Activated T-cell treated with anti-CD3 and anti-CD28 coated beads for 48 hours (primary cell): ENCODE measurements around the gene PDE7B.
"Not testable (repeated sequence)": the region's sequence is repeated elsewhere in the genome, so short reads cannot be mapped to it uniquely, and the experiment has no call there.

Experiments used
- DNase-seq: peaks from one replicate; pipeline ENCODE4 v3.0.0-alpha.2; 2020; ENCODE audit warnings: low read depth

PDE7B gene

DNA sequence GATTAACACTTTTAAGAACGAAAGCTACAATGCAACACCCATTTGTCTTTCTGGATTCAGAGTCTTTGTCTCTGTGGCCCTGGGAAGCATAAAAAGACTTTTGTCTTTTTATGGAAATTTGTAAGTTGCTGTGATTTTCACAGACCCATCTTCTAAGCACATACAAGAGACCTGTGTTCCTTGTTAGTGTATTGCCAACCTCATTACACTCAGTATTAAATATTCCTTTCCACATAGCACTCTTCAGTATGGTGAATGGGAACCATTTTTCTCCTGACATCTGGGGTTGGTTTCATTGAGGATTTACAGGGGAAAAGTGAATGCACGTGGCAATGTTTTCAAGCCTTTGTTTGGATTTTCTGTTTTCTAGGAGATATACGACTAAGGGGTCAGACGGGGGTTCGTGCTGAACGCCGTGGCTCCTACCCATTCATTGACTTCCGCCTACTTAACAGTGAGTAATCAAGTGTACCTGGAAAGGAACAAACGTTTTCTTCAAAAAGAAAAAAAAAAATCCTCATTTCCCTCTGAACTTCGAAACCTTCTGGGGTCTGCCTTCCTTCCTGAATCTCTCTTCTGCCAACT is 257.0 kb downstream of the PDE7B start:
- no peak for DNase-seq

DNA sequence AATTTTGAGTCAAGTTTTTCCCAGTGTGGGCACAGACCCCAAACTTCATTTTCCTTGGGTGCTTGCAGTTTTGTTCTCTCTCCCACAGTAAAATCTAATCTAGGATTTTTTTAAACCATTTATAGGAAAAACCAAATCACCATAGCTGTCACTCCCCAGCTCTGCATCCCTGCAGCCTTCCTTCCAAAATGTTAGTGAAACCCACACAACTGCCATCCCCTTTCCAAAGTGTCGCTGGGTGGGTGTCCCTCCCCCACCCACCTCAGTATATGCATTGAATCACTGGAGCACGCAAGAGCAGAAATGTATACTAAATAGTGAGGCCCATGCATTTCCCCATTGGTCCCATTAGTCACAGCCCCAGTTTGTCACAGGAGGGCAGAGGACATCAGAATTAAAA is 260.3 kb downstream of the PDE7B start:
- no peak for DNase-seq

DNA sequence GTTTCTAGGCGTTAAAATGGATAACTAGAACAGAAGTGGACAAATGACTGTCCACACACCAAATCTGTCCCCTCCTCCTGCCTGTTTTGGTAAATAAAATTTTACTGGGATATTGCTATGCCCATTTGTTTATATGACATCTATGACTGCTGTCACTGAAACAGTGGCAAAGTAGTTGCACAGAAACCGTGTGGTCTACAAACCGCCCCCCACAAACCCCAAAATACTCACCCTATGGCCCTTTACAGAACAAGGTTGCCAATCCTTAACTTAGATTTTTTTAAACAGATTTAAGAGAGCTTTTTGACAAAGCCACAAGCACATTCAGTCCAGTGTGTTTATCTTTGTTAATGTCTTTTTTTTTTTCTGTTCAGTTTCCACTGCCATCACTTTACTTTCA is 260.8 kb downstream of the PDE7B start:
- no peak for DNase-seq

DNA sequence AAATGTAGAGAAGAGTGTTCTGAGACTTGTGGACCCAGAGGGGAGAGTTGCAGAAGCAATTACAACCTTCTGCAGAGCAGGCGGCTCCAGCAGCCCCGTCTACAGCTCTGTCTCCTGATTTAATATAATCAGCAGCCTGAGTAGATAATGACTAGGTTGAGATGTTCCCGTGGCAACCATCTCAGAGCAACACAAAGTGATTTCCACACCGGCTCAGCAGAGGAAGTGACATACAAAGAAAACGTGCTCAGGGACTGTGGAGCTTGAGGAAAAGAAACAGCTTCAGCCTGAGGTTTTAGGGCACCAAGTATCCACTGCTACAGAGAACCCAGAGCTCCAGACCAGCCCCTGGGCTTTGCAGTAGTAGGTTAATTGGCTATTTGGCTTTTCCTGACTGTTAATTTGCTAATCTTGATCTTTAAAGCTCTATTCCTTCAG is 262.3 kb downstream of the PDE7B start:
- DNase-seq, result no peak

DNA sequence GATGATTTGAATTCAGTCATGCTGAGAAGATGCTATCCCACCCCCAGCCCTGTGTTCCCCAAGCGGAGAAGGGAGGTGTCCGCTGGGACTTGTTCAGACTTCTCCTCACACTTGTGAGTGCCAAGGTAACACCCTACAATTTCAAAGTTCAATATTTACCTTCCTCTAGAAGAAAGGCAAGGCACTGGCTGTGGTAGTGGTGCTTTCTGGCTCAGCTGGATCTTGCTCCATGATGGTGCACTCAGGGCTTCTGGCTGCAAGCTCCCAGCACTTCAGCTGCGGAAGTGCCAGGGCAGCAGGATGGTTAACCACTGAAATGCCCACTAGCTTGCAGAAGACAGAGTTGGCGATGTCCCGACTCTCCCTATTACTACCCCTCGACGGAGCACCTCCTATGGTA is 263.2 kb downstream of the PDE7B start:
- no peak for DNase-seq

DNA sequence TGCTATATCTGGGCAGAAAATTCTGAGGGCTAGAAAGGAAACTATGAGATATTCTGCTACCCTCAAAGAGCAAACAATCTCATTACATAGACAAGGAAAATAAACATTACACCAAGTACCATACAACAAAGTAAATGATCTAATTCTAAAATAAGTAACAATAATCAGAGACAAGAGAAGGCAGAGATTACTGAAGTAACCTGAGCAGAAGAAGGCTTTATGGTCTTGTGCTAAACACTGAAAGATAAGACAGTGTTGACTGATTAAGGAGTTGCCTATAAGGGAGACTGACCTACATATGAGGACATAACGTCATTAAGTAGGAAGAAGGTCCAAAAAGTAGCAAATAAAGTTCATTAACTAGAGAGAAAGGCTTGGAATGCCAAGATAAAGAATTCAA is 264.4 kb downstream of the PDE7B start:
- DNase-seq, result no peak

DNA sequence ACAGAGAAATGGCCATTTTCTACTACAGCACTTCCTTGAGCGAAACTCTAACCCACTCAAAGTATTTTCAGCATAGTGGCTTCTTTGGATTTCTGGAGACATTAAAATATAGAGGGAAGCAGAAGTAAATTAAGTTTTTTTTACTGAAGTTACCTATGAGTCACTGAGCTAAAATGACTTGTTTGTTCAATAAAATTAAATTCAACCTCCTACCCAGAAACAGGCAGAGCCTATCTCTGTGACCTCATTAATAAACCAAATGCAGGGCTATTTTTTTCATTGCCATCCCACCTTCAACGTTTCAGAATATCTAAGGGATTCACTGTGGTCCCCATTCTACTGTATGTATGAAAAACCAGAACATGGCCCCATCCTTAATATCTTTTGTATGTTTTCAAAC is 265.6 kb downstream of the PDE7B start:
- DNase-seq, result no peak

DNA sequence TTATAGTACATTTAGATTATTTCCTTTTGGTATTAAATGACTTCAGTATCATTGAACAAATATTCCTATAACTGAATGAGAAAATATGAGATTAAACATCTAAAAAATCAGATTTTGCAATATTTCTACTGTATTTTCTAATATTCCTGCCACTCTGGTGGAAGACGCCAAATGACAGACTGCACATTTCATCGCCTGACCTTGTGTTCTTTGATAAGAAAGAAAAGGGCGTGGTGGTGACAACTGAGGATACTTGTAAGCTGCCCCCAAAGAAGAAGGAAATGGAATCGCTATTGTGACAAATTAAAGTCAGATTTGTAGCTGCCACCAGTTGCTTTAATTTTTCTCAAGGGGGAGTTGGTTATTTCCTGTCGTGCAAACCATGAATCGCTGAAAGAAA is 267.3 kb downstream of the PDE7B start:
- no peak for DNase-seq

DNA sequence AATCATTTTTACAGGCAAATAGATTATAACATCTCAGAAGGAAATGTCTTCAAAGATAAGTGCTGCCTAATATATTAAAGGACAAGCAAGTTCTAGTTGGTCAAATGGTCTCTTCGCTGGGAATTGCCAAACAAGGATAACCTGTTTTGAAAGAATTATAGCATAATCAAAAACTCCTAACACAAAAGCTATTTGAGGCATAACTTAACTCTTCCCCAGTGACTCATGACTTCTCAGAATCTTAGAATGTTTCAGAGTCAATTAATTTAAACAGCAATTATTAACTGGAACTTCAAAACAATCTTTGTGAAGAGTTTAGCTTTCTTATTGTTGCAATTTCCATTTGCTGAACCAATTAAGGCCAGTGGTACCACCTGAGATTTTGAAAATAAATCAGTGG is 272.0 kb downstream of the PDE7B start:
- DNase-seq, result no peak

DNA sequence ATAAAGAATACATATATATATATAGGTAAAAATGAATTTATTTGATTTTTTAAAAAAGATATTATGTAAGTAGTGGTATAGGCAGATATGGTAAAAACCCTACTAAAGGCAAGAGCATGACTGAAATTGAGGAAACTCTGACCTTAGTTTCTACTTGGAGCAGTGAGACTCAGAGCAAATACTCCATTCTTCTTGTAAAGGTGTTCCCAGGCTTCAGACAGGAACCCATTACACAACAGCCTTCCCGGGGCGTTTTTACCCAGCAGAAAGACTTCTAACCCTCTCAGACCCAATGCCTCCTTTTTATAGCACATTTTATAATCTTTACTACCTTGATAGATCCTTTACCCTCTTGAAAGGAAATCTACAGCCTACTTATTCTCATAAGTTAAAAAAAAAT is 274.1 kb downstream of the PDE7B start:
- DNase-seq, result no peak

DNA sequence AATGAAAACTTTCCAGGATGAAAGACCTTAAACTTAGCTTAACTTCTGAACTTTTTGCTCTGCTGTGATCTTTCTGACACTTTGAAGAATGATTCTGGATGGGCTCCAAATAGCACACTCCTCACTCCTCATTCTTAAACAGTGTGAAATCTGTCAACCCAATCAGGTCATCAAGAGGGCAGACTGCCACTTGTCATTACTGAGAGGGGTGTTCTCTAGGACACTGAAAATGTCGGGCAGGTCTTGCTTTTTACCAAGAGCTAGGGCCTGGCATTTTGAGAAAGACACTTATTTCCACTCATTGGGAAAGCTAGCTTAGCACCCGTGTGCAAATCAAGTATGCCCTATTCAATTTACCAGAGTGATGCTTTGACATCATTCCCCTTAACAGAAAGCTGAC is 276.4 kb downstream of the PDE7B start:
- DNase-seq, result no peak

DNA sequence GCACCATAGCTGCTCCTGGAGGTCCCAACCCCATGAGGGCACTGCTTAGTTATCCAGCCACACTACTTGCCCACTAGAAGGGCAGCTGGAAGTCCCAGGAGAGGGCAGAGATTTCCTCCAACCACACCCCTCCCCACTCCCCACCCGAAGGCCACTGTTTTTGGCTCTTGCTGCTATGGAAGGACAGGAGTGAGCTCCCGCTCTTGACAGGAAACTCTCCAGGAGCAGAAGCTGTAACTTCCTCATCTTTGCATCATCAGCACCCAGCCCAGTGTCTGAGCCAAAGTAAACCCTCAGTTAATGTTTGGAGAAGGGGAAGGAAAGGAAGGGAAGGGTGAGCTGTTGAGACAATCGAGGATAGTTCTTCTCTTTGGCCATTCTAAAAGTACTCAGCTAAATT is 277.9 kb downstream of the PDE7B start:
- DNase-seq, result no peak

DNA sequence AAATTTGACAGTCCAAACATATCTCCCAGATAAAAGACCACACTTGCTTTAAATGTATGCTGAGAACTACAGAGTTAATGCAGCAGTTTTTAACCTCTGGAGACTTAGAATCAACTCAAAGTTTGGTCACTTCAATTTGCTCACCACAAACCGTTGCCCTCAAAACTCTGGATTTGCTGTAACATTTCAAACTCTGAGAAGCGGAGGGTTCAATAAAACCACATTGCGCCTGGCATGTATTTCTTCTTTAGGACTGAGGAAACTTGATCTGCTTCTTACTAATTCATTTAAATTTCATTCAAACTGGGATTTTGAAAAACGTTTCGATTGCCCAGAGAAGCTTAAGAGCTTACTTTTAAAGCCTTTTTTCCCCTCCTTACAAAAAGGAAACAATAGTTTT is 282.8 kb downstream of the PDE7B start:
- no peak for DNase-seq

DNA sequence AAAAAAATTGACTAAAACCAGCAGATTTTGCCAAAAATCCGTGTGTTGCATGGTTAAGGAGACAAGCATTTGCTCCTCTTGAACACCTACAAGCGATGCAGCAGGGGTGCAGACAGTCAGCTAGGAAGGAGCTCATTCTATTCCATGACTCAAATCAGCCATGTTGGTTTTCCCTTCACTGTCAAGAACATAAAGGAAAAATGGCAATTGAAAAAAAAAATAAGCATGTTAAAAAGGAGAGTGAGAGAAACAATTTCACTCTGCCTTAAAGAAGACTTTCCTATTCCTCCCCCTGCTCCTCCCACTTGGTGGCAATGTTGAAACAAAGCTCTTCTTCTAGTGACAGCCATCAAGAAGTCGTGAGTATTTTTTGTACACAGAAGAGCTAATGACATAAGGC is 283.2 kb downstream of the PDE7B start:
- DNase-seq, result no peak

DNA sequence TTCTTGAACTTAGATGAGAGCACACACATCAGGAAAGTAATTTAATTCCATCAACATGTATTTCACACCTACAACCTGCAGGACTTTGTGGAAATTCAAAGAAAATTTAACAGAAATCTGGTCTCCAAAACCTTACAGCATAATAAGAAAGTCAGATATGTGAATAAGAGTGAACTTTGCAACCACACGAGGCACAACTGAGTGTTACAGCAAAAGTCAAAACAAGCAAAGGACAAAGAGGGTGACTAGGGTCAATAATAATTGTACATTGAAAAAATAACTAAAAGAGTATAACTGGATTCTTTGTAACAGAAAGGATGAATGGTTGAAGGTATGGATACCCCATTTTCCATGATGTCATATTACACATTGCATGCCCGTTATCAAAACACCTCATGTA is 284.8 kb downstream of the PDE7B start:
- no peak for DNase-seq

DNA sequence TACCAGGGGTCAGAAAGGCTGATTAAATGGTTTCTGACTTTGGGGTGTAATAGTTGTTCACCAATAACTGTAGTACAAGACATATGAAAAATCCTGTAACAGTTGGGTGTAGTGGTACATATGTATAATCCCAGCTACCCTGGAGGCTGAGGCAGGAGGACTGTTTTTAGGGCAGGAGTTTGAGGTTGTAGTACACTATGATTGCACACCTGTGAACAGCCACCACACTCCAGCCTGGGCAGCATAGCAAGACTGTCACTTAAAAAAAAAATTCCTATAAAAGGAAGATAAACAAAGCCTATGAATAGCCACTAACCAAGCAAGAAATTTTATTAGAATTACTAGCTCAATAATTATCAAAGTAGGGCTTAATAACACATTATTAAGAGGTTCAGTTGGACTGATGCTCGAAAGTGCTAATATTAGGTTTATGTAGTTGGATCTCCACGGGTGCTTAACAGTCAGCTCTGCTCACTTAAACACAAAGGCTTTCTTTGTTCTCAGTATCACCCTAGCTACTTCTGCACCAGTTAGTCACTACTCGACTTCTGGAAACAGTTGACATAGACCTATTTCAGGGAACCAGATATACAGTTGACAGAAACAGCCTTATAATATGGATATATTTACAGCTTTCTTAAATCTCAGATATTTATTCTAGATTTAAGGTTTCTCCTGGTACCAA is 285.6 kb downstream of the PDE7B start:
- DNase-seq, result no peak

DNA sequence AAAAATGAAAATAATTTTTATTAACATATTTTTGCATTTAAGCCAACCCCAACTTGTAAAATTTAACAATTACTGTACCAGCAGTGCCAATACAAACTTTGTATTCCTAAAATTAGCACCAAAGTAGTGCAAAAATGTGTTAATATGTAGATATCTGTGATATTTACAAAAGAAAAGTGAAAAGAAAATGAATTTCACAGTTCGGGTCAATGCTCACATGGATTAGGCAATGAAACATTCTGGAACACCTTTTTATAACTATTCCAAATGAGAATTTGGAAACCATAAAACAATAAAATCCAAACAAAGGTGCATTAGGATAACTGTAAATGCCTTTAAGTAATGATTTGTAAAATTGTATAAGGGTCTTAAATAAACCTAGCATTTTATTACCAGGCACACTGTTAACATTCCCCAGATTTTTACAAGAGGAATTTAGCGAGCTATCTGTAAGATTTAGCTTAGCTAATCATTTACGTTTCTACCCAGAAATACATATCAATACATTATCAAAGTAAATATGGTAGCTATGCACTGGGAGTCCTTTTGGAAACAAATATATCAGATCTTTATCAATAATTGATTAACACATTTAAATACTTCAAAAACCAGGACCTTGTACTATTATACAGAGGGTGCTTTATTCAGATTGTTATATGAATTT is 286.4 kb downstream of the PDE7B start:
- DNase-seq, result no peak

DNA sequence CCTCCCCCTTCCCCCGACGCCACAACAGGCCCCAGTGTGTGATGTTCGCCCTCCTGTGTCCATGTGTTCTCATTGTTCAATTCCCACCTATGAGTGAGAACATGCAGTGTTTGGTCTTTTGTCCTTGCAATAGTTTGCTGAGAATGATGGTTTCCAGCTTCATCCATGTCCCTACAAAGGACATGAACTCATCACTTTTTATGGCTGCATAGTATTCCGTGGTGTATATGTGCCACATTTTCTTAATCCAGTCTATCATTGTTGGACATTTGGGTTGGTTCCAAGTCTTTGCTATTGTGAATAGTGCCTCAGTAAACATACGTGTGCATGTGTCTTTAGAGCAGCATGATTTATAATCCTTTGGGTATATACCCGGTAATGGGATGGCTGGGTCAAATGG is 287.6 kb downstream of the PDE7B start:
- not testable (repeated sequence) for DNase-seq

DNA sequence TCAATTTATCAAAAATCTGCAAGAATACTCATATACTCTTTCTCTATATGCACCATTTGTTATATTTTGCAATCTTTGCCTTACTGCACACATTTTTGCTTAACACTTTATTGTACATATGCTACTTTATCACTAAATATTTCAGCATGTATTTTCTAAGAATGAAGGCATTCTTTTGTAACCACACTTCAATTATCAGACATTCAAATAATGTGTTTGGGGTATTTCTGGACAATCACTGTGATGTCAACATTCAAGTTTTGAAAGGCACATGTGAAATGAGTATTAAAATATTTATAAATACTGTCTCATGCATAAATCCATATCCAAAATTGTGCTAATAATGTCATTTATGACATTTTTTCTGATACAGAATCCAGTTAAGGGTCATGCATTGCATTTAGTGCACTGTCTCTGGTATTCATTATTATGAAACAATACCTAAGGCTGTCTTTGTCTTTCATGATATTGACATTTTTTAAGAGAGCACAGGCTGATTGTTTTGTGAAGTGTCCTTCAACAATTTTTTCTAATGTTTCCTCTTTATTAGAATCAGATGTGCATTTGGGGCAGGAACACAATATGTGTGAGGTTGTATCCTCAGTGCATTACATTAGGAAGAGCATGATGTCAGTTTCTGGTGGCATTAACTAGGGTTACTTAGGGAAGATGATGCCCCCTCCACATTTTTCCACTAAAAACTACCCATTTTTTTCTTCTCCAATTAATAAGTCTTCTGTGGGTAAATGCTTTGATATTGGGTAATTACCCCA is 292.9 kb downstream of the PDE7B start:
- DNase-seq, result no peak

DNA sequence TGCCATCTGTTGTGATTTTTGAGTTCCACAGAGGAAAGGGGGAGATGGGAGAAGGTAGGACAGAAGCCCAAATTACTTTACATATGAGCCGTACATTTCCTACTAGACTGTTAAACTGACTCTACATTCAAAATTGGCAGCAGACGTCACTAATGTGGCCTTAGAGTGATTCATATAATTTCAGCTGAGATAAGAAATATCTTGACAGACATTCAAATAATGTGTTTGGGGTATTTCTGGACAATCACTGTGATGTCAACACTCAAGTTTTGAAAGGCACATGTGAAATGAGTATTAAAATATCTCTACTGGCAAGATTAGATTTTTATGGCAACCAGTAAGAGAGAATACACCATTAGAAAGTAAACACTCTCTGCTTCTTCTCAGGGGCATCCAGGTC is 294.6 kb downstream of the PDE7B start:
- DNase-seq, result no peak

DNA sequence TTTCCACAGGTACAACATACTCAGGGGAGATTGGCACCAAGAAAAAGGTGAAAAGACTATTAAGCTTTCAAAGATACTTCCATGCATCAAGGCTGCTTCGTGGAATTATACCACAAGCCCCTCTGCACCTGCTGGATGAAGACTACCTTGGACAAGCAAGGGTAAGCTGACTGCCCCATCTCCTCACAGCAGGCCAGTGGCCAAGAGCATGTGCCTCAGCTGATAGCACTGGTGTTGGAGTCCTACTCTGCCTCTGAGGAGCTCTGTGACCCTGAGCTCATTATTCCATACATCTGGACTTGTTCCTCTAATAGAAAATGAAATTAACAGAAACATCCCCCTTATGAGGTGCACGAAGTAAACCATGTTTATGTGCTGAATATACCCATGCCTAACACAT is 295.8 kb downstream of the PDE7B start:
- no peak for DNase-seq

DNA sequence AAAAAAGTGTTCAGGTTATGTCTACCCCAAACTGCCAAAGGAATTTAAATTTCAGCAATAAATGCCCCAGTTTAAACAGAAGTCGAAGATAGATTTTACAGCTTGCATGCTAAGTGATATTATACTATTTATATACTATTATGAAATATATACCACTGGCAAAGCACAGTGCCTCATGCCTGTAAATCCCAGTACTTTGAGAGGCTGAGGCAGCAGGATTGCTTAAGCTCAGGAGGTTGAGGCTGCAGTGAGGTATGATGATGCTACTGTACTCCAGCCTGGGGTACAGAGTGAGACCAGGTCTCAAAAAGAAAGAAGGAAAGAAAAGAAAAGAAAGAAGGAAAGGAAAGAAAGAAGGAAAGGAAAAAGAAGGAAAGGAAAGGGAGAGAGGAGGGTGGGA is 296.6 kb downstream of the PDE7B start:
- no peak for DNase-seq

DNA sequence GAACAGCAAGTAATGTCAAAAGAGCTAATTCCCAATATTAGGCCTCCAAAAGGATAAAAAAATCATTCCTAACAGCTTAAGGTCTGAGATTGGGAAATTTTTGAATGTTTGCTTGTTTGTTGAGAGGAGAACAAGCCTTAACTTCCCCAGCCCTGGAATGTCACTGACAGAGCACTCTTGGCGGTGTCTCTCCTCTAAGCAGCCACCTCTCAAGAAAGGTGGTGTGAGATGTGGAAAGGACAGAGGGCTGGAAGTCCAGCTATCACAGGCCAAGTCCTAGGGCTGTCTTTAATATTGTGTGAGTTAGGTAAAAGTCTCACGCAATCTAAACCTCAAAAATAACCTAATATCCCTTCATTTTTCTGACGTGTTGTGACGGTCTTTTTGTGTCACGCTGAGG is 297.0 kb downstream of the PDE7B start:
- no peak for DNase-seq
